Activated T-cell treated with anti-CD3 and anti-CD28 coated beads for 1 hour (primary cell): ENCODE data around the gene PRSS22.

Experiments
- DNase-seq: peaks from one replicate; pipeline ENCODE4 v3.0.0-alpha.2; 2020; ENCODE audit warnings: low read depth

The PRSS22 gene

GRCh38 chr16:2879854-2880508, 22.0 kb upstream of the PRSS22 start:
- no peak for DNase-seq

DNA sequence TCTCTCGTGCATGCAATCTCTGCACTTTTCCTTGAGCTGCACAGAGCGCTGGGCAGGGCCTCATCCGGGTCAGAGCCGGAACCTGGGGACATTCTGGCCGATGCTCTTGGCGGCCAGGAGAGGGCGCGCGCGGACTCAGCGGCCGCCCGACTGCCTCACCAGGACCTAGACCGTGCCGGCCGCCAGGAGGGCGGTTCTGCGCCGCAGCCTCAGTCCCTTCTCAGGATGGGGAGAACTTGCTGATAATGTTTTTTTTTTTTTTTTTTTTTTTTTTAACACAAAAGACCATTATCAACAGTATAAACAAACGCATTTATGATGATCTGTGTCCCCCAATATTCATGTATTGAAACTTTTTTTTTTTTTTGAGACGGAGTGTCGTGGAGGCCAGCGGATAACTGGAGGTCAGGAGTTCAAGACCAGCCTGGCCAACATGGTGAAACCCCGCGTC, 17.0 kb upstream of the PRSS22 start:
- DNase-seq: peak; percentile 51

- DNase-seq: no peak
Observed at GRCh38 chr16:2874032-2874911, 16.3 kb upstream of the PRSS22 start.

GRCh38 chr16:2871926-2872325, 14.0 kb upstream of the PRSS22 start:
- DNase-seq: no peak

DNA sequence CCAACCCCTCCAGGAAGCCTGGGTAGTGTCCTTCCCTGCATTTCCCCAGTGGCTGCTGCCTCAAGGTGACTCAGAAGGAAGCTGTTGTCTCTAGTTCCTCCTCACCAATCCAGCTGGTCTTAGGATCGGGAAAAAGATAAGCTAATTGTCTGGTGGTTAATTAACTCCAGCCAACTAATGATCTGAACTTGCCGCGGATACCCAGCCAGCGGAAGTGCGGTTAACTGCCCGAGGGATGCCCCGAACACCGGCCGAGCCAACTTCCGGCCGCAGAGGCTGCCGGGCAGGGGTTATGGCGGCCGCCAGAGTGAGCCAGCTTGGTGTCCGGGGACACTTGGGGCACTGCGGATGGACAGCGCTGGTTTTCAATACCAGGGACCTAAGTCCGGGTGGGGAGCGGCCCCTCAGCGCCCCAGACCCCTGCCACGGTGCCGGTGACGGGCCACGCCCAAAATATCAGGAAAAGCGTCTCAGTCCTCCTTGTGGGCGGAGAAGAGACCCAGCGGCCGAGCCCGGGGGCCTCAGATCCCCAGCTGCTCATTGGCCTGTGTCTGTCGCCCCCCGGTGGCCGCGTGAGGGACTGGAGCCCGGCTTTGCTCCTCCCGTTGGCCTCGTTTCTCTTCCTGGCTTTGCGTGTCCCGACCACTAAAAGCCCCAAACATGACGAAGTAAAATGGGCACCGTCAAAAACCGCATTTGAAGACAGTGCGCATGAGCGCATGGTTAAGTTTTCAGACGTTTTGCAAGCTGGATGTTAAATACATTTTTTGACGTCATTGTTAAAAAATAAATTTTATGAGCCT, 10.2 kb upstream of the PRSS22 start:
- peak; percentile 90 for DNase-seq

DNA sequence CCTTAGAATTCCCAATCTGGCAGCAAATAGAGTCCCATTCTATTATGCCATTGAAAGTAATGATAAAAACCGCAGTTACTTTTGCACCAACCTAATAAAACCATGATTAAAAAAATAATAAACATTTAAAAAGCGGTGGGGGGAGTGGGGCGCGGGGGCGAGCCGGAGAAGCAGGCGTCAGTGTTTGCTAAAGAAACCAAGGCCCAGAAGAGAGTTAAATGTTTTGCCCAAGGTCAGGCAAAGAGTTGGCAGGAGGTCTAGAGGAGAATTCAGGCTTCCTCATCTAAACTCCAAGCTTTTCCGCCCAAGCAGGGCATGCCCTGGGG, 9.7 kb upstream of the PRSS22 start:
- DNase-seq: no peak

GRCh38 chr16:2866431-2866830, 8.5 kb upstream of the PRSS22 start:
- DNase-seq: no peak

GRCh38 chr16:2865651-2866050, 7.7 kb upstream of the PRSS22 start:
- no peak for DNase-seq

GRCh38 chr16:2860826-2861567, 3.0 kb upstream of the PRSS22 start:
- DNase-seq: no peak

DNA sequence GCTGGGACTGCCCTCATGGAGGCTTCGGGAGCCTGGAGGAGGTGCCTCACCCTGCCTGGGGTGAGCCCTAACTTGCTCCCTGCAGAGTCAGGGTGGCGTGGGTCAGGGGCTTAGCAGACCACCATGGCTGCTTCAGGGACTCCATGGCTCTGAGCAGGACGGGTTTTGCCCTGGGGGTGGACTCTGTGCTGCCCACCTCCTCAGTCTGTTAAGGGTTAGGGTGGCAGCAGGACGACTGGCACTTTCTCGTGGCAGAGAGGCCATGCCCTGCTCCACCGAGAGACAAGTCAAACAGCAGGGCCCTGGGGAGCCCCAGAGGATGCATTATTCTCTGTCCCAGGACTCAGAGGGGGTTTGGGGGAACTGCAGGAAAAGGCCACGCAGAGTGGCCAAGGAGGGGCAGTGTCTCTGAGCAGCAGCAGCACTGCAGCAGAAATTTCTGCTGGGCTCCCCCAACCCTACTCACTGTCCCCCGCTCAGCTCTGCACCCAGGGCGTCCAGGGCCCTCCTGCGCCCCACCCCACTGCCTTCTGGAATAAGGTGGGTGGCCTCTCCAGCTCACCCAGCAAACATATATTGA, 1.8 kb upstream of the PRSS22 start:
- DNase-seq: no peak

DNA sequence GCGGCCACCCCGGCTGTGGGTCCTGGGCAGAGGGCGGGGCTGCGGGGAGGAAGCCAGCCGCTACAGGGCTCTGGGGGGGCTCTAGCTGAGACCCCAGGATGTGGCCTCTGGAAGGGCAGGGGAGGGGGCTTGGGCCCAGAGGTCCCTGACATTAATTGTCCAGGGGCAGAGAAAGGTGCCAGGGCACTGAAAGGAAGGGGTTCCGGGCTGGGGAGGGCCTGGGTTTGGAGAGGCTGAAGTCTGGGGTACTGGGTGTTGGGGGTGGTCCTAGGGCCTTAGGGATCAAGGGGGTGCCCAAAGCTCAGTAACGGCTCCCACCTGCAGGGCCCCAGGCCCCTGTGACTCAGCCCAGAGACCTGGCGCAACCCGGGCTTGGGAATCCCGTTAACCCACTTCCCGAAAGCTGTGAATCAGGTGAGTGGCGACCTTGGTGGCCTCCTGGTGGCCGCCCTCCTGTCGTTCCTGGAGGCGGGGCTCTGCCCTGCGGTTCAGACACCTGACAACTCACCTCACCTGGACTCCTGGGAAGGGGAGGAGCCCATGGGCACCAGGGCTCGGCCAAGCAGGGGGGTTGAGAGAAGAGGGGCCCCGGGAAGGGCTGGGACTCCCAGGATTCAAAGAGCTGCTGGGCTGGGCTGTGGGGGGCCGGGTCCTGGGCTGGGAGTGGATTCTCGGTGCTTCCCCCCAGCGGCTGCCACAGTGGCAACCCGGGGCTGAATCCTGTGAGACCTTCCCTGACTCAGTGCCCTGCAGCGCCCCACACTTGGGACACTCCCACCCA, 465 bp upstream of the PRSS22 start:
- DNase-seq: no peak

DNA sequence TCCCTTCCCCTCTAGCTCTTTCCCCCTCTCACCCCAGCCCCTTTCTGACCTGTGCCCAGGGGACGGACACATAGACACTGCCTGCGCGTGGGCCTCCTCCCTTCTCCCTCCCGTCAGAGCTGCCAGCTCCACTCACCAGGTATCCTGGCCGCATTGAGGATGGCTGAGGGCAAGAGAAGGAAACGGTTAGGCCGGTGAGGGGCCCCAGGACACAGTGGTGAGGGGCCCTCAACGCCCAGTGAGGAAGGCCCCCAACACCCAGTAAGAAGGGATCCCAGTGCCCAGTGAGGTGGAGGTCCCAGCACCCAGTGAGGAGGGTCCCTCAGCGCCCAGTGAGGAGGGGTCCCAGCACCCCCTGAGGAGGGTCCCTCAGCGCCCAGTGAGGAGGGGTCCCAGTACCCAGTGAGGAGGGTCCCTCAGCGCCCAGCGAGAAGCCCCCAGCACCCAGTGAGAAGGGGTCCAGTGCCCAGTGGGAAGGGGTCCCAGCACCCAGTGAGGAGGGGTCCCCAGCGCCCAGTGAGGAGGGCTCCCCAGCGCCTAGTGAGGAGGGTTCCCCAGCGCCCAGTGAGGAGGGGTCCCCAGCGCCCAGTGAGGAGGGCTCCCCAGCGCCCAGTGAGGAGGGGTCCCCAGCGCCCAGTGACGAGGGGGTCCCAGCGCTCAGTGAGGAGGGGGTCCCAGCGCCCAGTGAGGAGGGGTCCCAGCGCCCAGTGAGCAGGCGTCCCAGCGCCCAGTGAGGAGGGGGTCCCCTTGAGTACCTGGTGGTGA, 1.1 kb downstream of the PRSS22 start:
- no peak for DNase-seq

GRCh38 chr16:2856061-2856670, 1.8 kb downstream of the PRSS22 start:
- DNase-seq: no peak

- no peak for DNase-seq
Observed at GRCh38 chr16:2855536-2855935, 2.4 kb downstream of the PRSS22 start.

DNA sequence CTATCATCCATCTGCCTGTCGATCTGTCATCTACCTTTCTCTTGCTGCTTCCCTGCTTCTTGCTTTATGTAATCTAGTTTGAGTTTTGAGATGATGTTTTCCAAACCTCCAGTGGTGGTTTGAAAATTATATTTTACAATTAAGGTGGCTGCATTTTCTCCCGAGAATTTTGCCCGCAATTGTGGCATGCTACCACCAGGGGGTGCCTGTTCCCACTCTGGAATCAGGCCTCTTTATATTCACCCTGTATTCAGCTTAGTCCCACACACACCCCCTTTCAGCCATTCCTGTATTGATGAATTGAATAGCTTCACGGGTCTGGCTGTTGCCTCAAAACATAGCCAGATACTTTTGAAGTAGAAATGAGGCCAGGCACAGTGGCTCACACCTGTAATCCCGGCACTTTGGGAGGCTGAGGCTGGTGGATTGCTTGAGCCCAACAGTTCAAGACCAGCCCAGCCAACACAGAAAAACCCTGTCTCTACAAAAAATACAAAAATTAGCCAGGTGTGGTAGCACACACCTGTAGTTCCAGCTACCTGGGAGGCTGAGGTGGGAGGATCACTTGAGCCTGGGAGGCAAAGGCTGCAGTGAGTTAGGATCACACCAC, 3.2 kb downstream of the PRSS22 start:
- DNase-seq: no peak

- no peak for DNase-seq
Observed at GRCh38 chr16:2853531-2854073, 4.4 kb downstream of the PRSS22 start.

- no peak for DNase-seq
Observed at GRCh38 chr16:2852731-2853507, 5.1 kb downstream of the PRSS22 start.
